Measurements from ENCODE around the gene ANAPC2.

DNA sequence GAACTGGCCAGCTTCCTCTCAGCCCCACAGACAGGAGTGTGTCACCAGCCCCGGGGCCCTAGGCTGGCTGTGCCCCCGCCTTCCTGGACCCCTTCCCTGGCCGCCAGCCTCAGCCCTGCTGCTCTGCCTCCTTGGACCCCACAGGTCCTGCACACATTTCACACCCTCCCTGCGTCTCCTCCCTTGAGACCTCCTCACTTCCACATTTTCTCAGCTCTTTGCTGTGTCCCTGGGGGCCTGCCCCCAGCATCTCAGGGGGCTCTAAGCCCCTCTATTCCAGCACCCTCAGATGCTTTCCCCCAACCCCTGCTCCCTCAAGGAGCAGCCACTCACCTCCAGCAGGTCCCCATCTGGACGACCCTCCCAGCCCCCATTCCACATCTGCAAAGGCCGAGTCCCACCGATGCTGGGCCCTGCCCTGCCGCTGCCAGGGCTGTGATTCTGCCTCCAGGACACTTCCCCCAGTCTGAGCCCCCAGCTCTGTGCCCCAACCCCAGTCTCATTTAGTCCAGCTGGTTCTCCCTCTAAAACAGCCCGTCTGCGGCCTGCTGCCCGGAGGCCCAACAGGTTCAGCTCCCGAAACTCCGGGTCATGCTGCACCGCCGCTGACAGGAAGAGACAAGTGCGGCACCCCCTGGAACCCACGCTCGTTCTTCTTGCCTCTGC is 46.5 kb upstream of the ANAPC2 start:
- TF ChIP-seq, protein P1, sequence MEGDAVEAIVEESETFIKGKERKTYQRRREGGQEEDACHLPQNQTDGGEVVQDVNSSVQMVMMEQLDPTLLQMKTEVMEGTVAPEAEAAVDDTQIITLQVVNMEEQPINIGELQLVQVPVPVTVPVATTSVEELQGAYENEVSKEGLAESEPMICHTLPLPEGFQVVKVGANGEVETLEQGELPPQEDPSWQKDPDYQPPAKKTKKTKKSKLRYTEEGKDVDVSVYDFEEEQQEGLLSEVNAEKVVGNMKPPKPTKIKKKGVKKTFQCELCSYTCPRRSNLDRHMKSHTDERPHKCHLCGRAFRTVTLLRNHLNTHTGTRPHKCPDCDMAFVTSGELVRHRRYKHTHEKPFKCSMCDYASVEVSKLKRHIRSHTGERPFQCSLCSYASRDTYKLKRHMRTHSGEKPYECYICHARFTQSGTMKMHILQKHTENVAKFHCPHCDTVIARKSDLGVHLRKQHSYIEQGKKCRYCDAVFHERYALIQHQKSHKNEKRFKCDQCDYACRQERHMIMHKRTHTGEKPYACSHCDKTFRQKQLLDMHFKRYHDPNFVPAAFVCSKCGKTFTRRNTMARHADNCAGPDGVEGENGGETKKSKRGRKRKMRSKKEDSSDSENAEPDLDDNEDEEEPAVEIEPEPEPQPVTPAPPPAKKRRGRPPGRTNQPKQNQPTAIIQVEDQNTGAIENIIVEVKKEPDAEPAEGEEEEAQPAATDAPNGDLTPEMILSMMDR (IDR thresholded peaks at IDR 0.05): no peak
- TF ChIP-seq POLR2A (IDR thresholded peaks at IDR 0.05): no peak
